Activated T-helper 17 cell treated with anti-CD3 and anti-CD28 coated beads, Interleukin-2, amount 50 U/mL, for 72 hours (primary cell): ENCODE data around the gene UBE2L3. TPM values are rescaled to one million over a fixed set of nuclear protein-coding genes. Genes with fewer than 3 reads are reported as not detected.
A peak's percentile ranks its signal among the peaks of the same experiment; 100 is the strongest.
"Not testable (repeated sequence)": the region's sequence is repeated elsewhere in the genome, so short reads cannot be mapped to it uniquely, and the experiment has no call there.

Source experiments
- ATAC-seq: fragments of 150-1000 bp; cut with Tn5 transposase; replicated peaks from 2 replicates; pipeline ENCODE4 v1.10.0; 2021; ENCODE audit warnings: mild to moderate bottlenecking, moderate library complexity
- H3K27ac Mint-ChIP-seq: one replicate; pipeline ENCODE4 v1.8.0; 2022; ENCODE audit warnings: mixed read lengths
- H3K27me3 Mint-ChIP-seq: one replicate; pipeline ENCODE4 v1.8.0; 2022; ENCODE audit warnings: mixed read lengths
- H3K36me3 Mint-ChIP-seq: one replicate; pipeline ENCODE4 v1.8.0; 2022; ENCODE audit warnings: low read depth, mild to moderate bottlenecking, mixed read lengths
- H3K4me1 Mint-ChIP-seq: one replicate; pipeline ENCODE4 v1.8.0; 2022; ENCODE audit warnings: mixed read lengths
- H3K4me3 Mint-ChIP-seq: one replicate; pipeline ENCODE4 v1.8.0; 2022; ENCODE audit warnings: mild to moderate bottlenecking, mixed read lengths
- H3K9me3 Mint-ChIP-seq: one replicate; pipeline ENCODE4 v1.8.0; 2022; ENCODE audit warnings: mixed read lengths
- total RNA-seq, 2 donors: library from RNA; stranded (reverse); gene quantifications; one replicate each; pipeline ENCODE4 v1.2.3, GENCODE V29; 2022

UBE2L3 gene
- total RNA-seq, 2 donors from 2014 or later, result 36.6 to 78.9 TPM

DNA sequence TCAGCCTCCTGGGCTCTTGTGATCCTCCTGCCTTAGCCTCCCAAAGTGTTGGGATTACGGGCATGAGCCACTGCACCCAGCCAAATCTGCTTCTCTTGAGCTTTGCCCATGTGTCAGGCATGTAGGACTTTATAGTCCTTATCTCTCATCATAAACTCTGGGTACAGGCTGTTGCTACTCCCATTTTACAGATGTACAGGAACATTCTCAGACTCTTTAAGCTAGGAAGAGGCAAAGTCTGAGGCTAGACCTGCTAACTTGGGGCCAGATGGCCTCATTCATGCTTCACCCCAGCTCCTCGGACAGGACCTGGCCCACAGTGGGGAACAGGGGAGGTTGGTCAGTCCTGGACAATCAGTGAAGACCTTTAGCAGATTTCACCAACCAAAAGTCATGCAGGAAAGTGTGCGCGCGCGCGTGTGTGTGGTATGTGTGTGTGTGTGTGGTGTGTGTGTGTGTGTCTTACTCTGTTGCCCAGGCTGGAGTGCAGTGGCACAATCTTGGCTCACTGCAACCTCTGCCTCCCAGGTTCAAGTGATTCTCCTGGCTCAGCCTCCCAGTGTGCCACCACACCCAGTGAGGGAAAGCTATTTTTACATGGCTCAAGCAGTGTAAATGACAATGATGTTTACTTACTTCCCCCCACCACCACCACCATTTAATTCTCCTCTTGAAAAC is 38.5 kb downstream of the UBE2L3 start:
- Mint-ChIP-seq H3K4me3 (no peak overlapping the region), H3K27me3 (no peaks in the 10 kb centered on the region), H3K9me3 (no peaks in the 10 kb centered on the region), H3K36me3 (peaks cover 42% of the 10 kb centered on the region), H3K4me1 (peaks cover 22% of the 10 kb centered on the region), H3K27ac (peak overlapping the region; percentile 22)
- ATAC-seq, result no peak

DNA sequence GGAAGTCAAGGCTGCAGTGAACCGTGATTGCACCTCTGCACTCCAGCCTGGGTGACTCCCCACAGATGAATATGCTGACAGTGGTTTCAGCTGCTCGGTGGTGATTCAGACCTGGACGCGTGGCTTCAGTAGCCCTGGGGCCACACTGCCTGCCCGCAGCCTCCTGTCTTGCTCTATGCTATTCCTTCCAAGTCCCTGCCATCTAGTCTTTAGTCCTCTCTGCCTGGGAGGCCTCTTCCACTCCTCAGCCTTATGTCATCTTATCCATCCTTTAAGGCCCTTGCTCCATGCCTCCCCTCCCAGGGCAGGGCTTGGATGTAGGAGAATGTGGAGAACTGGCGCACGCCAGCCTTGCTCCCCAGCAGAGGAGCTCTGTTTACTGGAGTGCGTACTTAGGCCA is 39.3 kb downstream of the UBE2L3 start:
- Mint-ChIP-seq H3K4me3 (no peak overlapping the region), H3K27ac (no peak overlapping the region), H3K4me1 (peaks cover 22% of the 10 kb centered on the region), H3K36me3 (peaks cover 50% of the 10 kb centered on the region), H3K9me3 (no peaks in the 10 kb centered on the region), H3K27me3 (no peaks in the 10 kb centered on the region)
- ATAC-seq, result peak; percentile 80

DNA sequence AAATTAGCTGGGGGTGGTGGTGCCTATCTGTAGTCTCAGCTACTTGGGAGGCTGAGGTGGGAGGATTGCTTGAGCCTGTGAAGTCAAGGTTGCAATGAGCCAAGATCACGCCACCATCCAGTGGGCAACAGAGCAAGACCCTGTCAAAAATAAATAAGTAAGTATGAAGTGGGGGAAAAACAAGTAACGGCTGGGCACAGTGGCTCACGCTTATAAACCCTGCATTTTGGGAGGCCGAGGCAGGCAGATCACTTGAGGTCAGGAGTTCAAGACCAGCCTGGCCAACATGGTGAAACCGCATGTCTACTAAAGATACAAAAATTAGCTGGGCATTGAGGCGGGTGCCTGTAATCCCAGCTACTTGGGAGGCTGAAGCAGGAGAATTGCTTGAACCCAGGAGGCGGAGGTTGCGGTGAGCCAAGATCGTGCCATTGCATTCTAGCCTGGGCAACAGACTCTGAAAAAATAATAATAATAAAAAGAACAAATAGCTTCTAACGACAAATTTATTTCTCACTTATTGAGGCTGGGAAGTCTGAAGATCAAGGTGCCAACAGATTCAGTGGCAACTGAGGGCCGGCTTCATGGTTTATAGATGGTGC is 42.1 kb downstream of the UBE2L3 start:
- H3K27me3 Mint-ChIP-seq, H3K9me3 Mint-ChIP-seq, ATAC-seq, H3K4me3 Mint-ChIP-seq: not testable (repeated sequence)
- Mint-ChIP-seq H3K27ac (peak overlapping the region; percentile 16), H3K4me1 (peaks cover 25% of the 10 kb centered on the region), H3K36me3 (peaks cover 69% of the 10 kb centered on the region)

DNA sequence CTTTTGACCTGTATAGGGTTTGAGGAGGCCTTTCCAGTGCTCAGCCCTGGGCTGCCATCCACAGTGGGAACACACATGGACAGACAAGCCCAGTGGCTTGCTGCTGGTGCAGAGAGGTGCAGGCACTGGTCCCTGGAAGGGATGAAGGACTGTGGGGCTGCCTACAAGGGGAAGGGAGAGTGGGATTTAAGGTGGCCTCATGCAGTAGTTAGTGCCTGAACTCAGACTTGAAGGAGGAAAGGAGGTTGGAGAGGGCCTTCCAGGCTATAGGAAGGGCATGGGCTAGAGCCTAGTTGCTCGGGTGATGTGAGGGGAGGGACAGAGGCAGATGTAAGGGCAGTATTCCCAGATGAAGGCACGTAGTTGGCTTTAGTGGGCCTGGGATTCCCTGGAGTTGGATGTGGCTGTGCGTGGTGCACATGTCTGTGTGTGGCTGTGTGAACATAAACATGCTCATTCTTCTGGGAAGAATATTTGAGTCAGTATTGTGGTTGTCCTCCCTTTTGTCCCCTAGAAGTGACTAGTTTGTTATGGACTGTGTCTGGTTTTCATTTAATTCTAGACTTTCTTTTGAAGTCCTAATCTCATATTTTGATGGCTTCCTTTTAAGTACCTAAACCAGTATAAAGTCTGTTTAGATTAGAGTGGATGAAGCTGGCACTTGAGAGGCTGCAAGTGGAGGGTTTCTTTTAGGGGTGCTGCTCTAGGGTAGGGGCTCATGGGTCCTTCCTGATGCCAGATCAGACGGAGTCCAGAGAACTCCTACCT is 43.9 kb downstream of the UBE2L3 start:
- Mint-ChIP-seq H3K4me1 (peaks cover 30% of the 10 kb centered on the region), H3K9me3 (no peaks in the 10 kb centered on the region), H3K27ac (peak overlapping the region; percentile 16), H3K27me3 (no peaks in the 10 kb centered on the region), H3K36me3 (peaks cover 86% of the 10 kb centered on the region), H3K4me3 (no peak overlapping the region)
- ATAC-seq, result no peak

DNA sequence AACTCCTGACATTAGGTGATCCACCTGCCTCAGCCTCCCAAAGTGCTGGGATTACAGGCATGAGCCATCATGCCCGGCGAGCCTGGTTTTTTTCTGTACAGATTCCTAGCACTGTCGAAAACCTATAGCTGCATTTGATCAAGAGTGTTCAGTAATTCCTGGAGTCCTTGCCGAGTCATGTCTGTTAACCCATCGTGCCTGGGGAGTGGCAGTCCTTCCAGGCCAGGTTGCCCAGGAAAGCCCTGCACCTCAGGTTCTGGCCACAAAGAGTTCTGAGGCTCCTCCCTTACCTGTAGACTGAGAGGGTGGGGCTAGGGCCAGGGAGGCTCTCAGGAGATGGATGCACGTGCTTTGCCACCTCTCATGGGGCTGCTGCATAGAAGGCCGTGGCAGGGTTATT is 45.3 kb downstream of the UBE2L3 start:
- Mint-ChIP-seq H3K36me3 (peaks cover 94% of the 10 kb centered on the region), H3K4me1 (peaks cover 21% of the 10 kb centered on the region), H3K27me3 (no peaks in the 10 kb centered on the region), H3K27ac (no peak overlapping the region), H3K4me3 (no peak overlapping the region), H3K9me3 (no peaks in the 10 kb centered on the region)
- ATAC-seq, result no peak

DNA sequence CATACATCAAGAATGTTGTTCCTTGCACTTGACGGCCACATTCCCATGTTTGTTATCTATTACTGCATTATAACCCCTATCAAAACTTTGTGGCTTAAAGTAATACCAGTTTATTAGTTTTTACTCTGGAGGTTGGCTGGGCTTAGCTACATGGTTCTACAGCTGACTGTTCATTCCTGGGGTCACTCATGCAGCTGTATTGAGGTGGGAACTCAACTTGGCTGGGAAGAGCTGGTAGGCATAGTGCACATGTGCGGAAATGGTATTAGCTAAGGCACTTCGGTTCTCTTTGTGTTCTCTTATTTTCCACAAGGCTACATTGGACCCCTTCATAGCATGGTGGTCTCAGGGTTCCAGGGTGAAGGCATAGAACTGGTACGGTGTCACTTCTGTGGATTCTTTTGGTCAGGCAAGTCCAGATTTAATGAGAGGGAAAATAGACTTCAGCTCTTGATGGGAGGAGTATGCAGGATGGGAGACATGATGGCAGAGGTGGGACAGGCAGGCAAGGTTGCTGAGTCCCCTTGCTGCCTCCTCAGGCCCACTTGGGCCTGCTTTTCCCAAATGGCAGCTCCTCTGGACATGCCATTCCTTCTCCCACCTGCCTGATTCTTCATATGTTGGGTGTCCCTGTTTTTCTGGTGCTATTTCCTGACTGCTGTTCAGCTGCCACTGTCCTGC is 46.2 kb downstream of the UBE2L3 start:
- Mint-ChIP-seq H3K9me3 (no peaks in the 10 kb centered on the region), H3K4me3 (no peak overlapping the region), H3K4me1 (peaks cover 20% of the 10 kb centered on the region), H3K36me3 (peaks cover 91% of the 10 kb centered on the region), H3K27me3 (no peaks in the 10 kb centered on the region), H3K27ac (peak overlapping the region; percentile 25)
- no peak for ATAC-seq

DNA sequence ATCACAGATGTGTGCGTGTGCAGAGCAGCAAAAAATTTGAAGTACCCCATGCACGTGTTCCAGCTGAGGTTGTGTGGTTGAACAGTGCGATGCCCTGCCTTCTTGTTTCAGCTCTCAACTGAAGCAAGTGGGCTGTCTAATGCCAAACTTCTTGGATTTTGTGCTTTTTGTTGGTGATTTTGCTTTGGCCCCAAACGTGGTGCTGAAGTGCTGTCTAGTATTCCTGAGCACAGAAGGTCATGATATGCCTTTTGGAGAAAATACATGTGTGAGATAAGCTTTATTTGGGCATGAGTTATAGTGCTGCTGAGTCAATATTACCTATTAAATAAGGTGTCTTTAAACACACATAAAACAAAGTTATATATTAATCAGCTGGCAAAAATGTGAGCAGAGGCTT is 48.2 kb downstream of the UBE2L3 start:
- Mint-ChIP-seq H3K4me3 (no peak overlapping the region), H3K27ac (peak overlapping the region; percentile 73), H3K36me3 (peaks cover 78% of the 10 kb centered on the region), H3K4me1 (peaks cover 17% of the 10 kb centered on the region), H3K9me3 (no peaks in the 10 kb centered on the region), H3K27me3 (no peaks in the 10 kb centered on the region)
- ATAC-seq, result no peak

DNA sequence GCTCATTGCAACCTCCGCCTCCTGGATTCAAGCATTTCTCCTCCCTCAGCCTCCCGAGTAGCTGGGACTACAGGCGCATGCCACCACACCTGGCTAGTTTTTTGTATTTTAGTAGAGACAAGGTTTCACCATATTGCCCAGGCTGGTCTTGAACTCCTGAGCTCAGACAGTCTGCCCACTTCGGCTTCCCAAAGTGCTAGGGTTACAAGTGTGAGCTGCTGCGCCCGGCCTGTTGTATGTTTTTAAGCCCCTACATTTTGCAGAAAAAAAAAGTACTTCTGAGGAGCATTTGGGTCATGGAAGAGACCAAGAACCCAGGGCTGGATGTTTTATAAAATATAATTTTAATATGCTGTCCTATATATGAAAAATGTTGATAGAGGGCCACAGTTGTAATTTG is 49.8 kb downstream of the UBE2L3 start:
- not testable (repeated sequence) for H3K27me3 Mint-ChIP-seq, H3K27ac Mint-ChIP-seq, H3K4me3 Mint-ChIP-seq, ATAC-seq, H3K9me3 Mint-ChIP-seq
- H3K4me1 Mint-ChIP-seq, result peaks cover 16% of the 10 kb centered on the region
- peaks cover 78% of the 10 kb centered on the region for H3K36me3 Mint-ChIP-seq

DNA sequence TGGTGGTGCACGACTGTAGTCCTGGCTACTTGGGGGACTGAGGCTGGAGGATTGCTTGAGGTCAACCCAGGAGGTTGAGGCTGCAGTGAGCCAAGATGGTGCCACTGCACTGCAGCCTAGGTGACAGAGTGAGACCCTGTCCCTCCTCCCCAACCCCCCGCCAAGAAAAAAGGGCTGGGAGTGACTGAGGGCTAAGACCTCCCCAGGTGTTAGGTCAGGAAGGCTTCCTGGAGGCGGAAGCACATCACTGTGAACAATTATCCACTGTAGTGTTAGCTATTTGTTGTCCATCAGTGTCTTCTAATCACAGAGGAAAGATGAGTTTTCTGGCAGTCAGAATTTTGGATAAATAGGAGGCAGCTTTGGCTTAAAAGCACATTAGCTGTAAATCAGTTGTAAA is 53.5 kb downstream of the UBE2L3 start:
- no peaks in the 10 kb centered on the region for H3K27me3 Mint-ChIP-seq
- no peak for ATAC-seq
- H3K36me3 Mint-ChIP-seq, result peaks cover 65% of the 10 kb centered on the region
- no peak overlapping the region for H3K27ac Mint-ChIP-seq
- no peak overlapping the region for H3K4me3 Mint-ChIP-seq
- no peaks in the 10 kb centered on the region for H3K9me3 Mint-ChIP-seq
- H3K4me1 Mint-ChIP-seq, result peaks cover 3% of the 10 kb centered on the region

DNA sequence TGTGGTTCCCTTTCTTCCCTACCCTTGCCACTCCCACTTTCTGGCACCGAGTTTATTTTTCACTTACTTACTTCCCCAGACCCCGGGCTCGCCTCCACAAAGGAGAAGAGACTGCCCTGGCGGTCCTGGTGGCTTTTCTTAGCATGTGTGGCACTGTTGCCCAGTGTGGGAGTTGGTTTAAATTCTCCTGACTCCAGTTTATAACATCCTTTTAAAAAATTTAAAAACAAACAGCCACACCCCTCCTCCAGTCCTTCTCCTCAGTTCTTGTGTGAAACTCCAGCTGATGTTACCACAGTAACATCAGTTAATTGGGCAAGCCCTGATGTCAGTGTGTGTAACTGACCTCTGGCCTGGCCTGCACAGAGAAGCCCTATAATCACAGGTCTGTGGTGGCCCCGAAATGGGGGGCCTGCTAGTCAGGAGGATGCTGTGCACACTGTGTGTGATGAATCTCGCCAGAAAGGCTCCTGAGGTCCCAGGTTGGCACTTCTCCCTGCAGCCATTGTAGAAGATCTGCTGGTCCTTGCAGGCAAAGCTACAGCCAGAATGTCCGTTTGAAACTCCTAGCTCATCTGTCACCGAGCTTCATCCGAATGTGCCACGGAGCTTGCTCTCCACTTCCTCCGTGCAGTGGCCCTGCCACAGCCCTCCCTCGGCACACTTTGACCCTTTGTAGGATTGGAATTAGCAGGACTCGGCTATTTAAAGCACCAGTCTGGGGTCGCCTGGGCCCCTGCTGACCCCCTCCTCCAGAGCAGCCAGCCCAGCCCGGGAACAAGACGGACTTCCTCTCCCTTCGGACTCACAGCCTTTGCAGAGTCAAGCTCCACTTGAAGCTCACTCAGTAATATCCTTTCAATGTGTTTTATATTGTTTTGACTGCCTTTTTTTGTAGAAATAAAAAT is 54.8 kb downstream of the UBE2L3 start:
- peak overlapping the region; percentile 82 for H3K27ac Mint-ChIP-seq
- H3K27me3 Mint-ChIP-seq, result no peaks in the 10 kb centered on the region
- no peak for ATAC-seq
- no peaks in the 10 kb centered on the region for H3K9me3 Mint-ChIP-seq
- peaks cover 10% of the 10 kb centered on the region for H3K4me1 Mint-ChIP-seq
- no peak overlapping the region for H3K4me3 Mint-ChIP-seq
- H3K36me3 Mint-ChIP-seq, result peaks cover 67% of the 10 kb centered on the region

DNA sequence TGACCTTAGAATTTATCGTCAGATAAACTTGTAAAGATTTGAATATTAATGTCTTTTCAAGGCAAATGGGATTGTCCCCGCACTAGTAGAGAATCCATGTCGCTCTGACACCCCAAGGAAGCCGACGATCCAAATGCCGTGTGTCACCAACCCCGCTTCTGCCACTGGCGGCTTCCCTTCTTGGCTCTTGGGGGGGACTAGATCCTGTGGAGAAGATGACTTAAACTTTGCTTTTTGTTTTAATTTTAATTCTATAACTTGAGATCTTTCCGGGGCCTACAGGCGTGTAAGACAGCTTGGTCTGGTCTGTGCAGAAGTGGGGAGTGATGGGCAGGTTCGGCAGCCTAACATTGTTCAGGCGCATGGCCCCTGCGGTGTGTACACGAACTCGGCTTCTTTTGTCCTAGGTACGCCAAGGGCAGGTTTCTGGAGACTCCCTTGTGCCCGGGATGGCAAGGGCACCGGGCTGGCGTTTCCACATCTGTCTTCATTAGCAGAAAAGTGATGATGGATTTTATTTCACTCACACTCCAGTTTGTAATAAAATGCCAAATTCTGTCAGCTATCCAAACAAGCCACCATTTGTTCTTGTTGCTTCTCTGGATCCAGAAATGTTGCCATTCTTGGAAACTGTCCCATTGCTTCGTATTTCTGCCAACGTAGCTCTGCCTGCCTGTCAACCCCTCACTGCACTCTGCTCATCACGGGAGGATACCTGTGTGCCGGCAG is 55.6 kb downstream of the UBE2L3 start:
- H3K4me3 Mint-ChIP-seq, result no peak overlapping the region
- peaks cover 69% of the 10 kb centered on the region for H3K36me3 Mint-ChIP-seq
- peaks cover 14% of the 10 kb centered on the region for H3K4me1 Mint-ChIP-seq
- no peaks in the 10 kb centered on the region for H3K27me3 Mint-ChIP-seq
- no peak for ATAC-seq
- H3K9me3 Mint-ChIP-seq, result no peaks in the 10 kb centered on the region
- peak overlapping the region; percentile 82 for H3K27ac Mint-ChIP-seq

DNA sequence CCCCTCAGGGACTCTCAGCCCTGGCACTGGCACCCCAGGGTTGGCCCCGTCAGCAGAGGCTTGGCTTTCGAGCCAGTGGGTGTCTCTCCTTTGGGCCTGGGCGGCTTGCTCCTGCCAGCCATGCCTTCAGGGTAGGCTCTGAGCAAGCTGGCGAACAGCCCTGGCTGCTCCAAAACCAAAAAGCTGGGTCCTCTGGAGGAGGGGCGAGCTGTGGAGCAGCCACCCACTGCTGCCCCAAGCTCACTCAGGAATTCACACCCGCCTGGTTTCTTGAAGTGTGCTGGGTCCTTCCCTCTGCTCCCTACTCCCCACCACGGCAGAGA is 56.1 kb downstream of the UBE2L3 start:
- no peak for ATAC-seq
- H3K27me3 Mint-ChIP-seq, result no peaks in the 10 kb centered on the region
- H3K4me3 Mint-ChIP-seq, result no peak overlapping the region
- no peaks in the 10 kb centered on the region for H3K9me3 Mint-ChIP-seq
- H3K4me1 Mint-ChIP-seq, result peaks cover 18% of the 10 kb centered on the region
- no peak overlapping the region for H3K27ac Mint-ChIP-seq
- peaks cover 74% of the 10 kb centered on the region for H3K36me3 Mint-ChIP-seq

DNA sequence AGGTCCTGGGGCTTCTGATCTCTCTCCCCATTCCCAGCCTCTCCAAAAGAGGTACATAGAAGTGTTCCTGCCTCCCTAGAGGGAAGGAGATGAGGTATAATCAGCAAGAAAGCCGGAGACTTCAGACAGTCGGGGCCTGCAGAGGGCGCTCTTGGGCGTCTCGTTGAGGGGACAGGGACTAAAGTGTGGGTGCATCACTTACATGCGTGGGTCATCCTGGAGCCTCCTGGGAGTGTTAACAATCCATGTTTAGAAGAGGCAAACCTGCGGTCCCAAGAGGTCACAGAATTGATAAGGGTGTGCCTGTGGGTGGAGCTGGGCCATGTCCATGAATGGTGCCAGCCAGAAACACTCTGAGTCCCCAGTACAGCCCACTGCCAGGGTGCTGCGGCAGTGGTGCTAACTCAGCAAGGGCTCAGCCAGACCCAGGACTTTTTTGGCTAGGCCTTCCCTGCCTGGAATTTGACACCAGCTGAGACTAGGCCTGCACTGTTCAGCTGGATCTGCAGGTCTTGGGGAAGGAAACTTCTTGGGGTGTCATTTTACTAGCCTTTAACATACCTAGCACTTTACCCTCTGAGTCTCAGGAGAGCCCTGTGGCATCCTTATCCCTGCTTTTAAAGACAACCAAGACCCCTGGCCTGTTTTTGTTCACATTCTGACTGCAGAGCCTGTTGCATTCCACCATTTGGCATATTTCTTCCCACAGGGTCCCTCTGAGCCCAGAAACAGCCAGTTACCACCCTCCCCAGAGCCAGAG is 56.8 kb downstream of the UBE2L3 start:
- Mint-ChIP-seq H3K4me1 (peaks cover 18% of the 10 kb centered on the region), H3K36me3 (peaks cover 78% of the 10 kb centered on the region), H3K27ac (peak overlapping the region; percentile 64), H3K4me3 (no peak overlapping the region), H3K27me3 (no peaks in the 10 kb centered on the region), H3K9me3 (no peaks in the 10 kb centered on the region)
- no peak for ATAC-seq
